22Rv1 (cell line): ENCODE results near the gene FGGY.
"Not testable (repeated sequence)": the region's sequence is repeated elsewhere in the genome, so short reads cannot be mapped to it uniquely, and the experiment has no call there.

Source experiments
- H3K27ac ChIP-seq: fragments of 450-650 bp; 2 replicates; pipeline ENCODE4 v1.5.1; 2017
- ZFX ChIP-seq: fragments of 450-650 bp; IDR thresholded peaks from 2 replicates; pipeline ENCODE4 v1.6.1; 2017; ENCODE audit warnings: antibody characterized with exemption, borderline replicate concordance
- TF ChIP-seq, protein P1 (sequence below): fragments of 450-650 bp; IDR thresholded peaks from 2 replicates; pipeline ENCODE4 v1.5.1; 2017; ENCODE audit warnings: mild to moderate bottlenecking

FGGY gene

DNA sequence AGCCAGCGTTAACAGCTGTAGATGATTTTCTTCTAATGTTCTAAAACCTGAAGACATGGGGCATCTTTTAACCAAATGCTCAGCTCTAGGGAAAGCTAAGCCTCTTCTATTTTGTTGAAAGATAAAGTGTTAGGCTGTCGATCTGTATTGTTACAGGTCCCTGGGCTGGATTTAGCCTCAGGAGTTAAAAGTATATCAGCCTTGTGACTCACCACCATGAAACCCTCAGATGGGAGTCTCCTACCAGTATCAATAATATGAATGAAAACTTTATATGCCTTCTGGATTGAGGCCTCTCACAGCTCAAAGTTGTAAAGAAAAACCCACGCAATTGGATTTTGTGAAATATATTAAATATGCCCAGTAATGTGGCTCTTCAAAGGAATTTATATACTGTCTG, 231.6 kb downstream of the FGGY start:
- TF ChIP-seq, protein P1, sequence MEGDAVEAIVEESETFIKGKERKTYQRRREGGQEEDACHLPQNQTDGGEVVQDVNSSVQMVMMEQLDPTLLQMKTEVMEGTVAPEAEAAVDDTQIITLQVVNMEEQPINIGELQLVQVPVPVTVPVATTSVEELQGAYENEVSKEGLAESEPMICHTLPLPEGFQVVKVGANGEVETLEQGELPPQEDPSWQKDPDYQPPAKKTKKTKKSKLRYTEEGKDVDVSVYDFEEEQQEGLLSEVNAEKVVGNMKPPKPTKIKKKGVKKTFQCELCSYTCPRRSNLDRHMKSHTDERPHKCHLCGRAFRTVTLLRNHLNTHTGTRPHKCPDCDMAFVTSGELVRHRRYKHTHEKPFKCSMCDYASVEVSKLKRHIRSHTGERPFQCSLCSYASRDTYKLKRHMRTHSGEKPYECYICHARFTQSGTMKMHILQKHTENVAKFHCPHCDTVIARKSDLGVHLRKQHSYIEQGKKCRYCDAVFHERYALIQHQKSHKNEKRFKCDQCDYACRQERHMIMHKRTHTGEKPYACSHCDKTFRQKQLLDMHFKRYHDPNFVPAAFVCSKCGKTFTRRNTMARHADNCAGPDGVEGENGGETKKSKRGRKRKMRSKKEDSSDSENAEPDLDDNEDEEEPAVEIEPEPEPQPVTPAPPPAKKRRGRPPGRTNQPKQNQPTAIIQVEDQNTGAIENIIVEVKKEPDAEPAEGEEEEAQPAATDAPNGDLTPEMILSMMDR: no peak
- TF ChIP-seq ZFX: no peak
- H3K27ac ChIP-seq: no peak overlapping the region

DNA sequence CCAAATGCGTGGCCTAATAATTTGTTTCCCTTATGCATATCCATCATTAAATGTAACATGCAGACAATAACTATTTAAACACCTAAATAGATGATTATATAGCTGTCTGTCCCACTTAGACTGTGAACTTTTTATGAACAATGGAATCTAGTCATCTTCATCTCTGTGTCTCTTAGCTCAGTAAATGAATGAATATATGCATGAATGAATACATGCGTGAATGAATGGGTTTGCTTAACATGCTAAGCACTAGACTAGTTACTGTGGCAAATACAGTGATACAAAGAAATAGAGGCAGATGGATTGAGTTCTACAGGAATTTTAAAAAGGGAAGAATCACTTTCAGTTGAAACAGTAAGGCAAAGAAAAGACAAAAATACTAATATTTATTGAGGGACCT, 232.0 kb downstream of the FGGY start:
- TF ChIP-seq, protein P1: no peak
- no peak for TF ChIP-seq ZFX

DNA sequence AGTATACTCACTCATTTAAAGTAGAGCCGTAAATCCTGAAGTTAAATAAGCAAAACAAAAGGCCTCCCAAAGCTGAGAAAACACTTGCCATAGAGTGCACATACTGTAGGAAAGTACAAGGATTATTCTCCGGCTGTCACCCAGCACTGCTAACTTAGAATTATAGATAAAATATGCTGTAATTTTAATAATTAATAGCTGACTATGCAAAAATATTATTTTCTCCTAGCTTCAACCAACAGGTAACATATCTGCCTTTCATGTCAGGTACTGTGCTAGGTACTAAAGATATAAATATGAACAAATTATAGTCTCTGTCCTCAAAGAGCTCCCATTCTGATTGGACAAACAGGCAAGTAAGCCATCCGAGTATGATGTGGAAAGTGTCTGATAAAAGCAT, 233.2 kb downstream of the FGGY start:
- TF ChIP-seq, protein P1: no peak
- TF ChIP-seq ZFX: no peak
- no peak overlapping the region for H3K27ac ChIP-seq

More for the DNA sequence above, 232.0 kb downstream of the FGGY start:
- H3K27ac ChIP-seq: no peak overlapping the region

DNA sequence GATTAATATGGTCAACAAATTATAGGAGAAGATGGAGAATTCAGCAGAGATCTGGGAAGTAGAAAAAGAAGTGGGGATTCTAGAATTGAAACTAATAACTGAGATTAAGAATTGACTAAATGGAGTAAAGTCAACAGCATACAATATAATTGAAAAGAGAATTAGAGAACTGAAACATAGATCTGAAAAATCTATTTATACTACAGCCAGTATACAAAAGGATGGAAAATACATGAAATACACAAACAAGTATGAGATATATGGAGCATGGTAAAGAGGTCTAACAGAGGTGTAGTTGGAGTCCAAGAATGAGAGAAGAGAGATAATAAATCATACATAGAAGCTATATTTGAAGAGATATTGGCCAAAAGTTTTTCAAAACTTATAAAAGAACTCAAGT, 235.2 kb downstream of the FGGY start:
- TF ChIP-seq ZFX: no peak
- TF ChIP-seq, protein P1: no peak
- H3K27ac ChIP-seq: no peak overlapping the region

DNA sequence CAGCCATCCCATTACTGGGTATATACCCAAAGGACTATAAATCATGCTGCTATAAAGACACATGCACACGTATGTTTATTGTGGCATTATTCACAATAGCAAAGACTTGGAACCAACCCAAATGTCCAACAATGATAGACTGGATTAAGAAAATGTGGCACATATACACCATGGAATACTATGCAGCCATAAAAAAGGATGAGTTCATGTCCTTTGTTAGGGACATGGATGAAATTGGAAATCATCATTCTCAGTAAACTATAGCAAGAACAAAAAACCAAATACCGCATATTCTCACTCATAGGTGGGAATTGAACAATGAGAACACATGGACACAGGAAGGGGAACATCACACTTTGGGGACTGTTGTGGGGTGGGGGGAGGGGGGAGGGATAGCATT, 241.6 kb downstream of the FGGY start:
- H3K27ac ChIP-seq: not testable (repeated sequence)

DNA sequence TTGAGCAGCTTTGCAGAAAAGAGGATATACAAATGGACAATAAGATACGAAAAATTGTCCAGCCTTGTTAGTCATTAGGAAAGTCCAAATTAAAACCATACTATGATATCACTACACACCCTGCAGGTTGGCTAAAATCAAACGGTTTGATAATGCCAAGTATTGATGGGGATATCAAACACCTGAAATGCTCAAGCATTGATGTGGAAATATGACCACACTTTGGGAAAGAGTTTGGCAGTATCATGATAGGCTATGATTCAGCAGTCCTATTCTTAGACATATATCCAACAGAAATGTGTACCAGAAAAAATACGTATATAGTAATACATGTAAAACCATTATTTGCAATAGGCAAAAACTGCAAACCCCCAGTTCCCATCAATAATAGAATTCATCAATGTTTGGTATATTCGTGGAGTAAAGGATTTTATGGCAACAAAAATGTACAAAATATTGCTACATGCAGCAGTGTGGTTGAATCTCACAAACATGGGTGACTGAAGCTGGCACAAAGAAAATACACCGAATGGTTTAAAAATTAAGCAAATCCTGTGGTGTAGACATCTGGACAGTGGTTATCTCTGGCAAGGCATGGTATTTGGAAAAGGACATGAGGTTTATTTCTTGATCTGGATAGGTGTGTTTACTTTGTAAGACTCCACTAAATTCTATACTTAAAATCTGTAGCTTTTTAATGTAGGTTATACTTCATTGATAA, 243.2 kb downstream of the FGGY start:
- TF ChIP-seq, protein P1: no peak
- no peak for TF ChIP-seq ZFX
- H3K27ac ChIP-seq: no peak overlapping the region

DNA sequence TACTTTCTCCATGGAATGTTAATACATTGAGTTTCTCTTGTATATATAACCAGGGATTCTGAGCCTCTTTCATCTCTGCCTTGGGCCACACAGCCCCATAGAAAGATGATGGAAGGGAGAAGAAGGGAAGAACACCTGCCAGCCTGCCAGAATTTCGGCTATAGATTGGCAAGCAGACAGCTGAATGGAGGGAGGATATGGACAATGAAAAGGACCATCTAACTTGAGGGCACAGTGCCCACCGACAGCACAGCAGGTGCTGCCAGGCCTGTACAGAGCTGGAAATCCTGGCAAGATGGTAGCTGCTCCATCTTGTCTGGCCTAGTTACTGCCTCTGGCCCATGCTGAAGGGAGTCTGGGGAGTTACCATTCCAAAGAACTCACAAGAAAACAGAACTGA, 244.3 kb downstream of the FGGY start:
- H3K27ac ChIP-seq: no peak overlapping the region
- TF ChIP-seq, protein P1: no peak
- TF ChIP-seq ZFX: no peak

DNA sequence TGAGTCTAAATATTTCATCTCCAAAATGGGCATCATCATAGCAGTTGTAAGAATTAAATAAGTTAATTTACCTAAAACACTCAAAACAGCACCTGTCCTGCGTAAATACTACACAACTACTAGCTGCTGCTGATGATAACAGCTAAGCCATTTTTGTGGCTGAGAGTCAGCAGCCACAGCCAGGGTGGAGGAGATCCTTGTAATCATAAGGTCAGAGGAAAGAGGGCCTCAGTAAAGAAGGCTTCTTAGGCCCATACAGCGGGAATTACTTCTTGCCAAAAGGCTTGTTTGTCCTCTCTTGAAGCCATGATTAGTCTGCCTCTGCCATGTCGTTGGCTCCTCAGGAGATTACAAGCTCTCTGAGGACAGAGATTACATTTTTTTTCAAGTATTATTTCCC, 245.0 kb downstream of the FGGY start:
- no peak overlapping the region for H3K27ac ChIP-seq
- no peak for TF ChIP-seq ZFX
- TF ChIP-seq, protein P1: no peak
